ENCODE data around the gene CFAP74.
A peak's percentile ranks its signal among the peaks of the same experiment; 100 is the strongest.

CFAP74 gene

DNA sequence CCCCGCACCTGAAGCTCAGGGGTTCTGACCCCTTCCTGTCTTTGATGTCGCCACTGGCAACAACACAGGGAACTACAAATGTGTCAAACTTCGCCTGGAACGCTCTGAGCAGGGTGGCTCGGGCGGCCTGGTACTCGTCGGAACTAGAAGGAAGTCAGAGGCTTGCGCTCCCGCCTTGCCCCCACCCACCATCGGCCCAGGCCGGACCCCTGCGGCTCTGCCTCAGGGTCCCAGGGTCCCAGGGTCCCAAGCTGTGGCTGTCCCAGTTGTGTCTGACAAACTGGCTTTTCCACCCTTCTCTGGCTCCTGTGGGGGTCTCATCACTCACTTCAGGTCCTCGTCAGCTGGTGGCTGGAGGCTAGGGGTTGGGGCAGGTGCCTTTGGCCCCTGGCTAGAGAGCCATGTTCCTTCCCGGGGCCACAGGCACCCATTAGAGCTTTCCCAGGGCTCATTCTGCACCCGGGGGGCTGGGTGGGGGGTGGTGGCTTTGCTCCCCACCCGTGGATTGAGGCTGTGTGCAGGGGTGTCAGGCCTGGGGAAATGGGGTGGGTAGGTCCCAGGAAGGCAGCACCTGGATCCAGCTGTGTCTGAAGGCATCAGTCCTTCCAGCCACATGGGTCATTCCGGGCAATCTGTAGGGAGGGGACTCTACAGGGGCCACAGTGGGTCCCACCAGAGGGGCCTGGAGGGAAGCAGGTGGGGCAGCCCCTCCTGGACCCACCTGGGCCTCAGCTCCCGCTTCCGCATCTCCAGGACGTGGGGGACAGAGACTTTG lies 76.5 kb downstream of the CFAP74 start:
- no peak for DNase-seq

GRCh38 chr1:1926346-1926811 lies 77.2 kb downstream of the CFAP74 start:
- no peak for DNase-seq

- no peak for DNase-seq
Measured at GRCh38 chr1:1925437-1926345, 77.9 kb downstream of the CFAP74 start.

GRCh38 chr1:1924849-1925248 lies 78.7 kb downstream of the CFAP74 start:
- DNase-seq, result no peak

DNA sequence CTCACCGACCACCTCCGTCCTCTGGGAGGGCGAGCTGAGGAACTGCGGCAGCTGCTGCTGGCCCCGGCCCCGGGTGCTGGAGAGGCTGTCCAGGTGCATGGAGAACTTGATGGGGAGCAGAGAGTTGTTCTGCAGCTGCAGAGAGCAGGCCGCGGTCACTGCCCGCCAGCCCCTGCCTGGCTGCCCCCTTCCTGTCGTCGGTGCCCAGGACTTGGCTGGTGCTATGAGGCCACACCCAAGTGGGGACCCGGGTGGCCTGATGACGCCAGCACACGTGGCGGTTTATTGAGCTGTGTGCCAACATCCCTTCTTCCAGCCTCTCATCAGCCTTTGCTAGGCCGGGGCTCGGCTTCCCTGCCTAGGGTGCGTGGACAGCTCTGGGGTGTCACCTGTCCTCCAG lies 79.2 kb downstream of the CFAP74 start:
- DNase-seq, result peak; percentile 68

DNA sequence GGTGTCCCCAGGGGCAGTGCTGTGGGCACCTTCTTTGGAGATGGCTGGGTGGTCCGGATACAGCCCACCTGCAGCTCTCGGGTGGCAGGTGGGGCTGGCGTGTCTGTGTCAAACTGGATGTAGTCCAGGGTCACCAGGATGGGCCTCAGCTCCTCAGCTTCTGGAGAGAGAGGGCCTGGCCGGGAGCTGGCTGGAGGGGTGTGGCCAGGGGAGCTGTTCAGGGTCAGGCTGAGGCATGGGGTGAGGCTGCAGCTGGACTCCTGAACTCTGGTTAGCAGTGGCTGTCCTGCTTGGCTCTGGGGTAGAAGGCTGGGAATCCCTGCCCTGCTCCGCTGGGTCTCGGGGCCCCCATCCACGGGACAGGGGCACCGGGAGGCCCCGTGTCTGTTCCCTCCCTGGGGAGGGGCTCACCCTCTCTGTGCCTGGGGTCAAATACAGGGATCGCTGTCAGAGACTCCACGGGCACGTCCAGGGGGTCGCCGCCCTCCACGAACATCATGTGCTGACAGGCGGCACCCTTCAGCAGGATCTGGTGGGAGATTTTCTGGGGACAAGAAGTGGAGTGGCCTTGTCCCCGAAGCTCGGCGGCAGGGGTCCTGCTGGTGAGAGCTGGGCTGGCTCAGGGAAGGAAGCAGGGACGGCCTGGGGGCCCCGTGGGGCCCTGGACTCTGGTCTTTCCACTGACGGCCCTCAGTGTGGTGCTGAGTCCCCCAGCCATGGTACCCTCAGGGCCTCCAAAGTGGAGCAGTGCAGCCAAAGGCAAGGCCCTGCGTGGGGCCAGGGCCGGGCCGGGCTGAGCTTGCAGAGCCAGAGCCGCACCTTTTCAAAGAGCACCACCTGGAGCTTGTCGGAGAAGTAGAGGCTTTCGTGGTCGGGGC lies 80.4 kb downstream of the CFAP74 start:
- peak; percentile 20 for DNase-seq

DNA sequence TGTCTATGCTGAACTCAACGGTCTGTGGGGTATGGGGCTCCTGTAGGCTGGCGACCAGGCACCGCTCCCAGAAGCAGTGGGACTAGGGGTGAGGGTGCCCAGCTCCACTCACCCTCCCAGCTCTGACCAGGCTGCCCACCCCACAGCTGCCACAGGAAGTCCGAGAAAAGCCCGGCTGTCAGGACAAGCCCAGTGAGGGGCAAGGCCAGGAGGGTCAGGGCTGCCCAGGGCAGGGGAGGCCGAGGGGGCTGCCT lies 81.0 kb downstream of the CFAP74 start:
- DNase-seq, result no peak

DNA sequence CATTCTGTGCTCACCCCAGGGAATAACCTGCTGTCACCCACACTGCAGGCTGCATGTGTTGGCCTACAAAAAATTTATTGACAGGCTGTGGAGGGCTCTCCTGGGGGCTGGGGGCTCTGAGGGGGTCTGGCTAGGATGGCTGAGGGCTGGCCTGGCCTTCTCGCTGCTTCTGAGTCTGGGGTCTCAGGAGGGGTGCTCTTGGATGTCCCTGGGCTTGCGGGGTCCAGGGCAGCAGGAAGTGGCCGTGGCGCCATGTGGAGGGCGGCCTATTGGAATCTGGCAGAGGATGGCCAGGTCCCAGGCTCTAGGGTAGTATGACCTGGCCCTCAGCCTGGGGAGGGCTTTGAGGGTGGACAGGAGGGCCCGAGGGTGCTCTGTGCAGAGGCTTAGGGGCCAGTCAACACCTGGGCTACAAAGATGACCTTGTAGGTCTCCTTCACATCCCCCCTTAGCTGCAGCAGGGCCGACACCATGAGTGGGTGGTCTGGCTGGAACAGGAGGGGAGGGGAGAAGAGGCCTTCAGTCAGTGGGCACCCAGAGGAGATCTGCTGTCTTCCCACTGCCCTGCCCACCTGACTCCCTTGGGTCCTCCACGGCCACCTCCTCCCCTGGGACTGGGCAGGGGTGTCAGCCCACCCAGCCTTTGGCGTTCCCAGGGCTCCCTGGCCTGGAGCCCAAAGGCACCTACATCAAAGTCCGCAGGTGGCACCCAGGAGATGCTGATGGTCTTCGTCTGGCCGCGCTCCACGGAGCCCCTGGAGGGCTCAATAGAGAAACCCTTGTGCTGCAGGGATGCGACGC lies 81.5 kb downstream of the CFAP74 start:
- DNase-seq, result peak; percentile 26

DNA sequence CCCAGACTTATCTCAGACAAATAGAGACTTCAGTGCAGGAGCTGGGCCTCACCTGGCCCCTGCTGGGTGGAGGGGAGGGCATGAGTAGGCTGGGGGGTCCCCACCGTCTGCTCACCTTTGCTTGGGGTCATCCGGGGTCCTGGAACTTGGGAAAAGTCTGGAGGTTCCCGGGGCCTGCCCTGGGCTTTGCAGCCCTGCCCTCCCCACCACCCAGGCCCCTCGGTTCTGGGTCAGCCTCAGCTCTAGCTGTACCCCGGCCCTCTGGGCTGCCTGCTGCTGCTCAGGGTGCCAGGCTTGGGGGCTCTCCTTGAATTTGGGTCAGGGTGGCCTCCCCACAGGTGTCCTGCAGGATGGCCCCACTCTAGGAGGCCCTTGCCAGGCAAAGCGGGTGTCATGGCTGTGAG lies 82.1 kb downstream of the CFAP74 start:
- DNase-seq, result no peak

GRCh38 chr1:1920608-1921458 lies 82.8 kb downstream of the CFAP74 start:
- DNase-seq, result peak; percentile 31

DNA sequence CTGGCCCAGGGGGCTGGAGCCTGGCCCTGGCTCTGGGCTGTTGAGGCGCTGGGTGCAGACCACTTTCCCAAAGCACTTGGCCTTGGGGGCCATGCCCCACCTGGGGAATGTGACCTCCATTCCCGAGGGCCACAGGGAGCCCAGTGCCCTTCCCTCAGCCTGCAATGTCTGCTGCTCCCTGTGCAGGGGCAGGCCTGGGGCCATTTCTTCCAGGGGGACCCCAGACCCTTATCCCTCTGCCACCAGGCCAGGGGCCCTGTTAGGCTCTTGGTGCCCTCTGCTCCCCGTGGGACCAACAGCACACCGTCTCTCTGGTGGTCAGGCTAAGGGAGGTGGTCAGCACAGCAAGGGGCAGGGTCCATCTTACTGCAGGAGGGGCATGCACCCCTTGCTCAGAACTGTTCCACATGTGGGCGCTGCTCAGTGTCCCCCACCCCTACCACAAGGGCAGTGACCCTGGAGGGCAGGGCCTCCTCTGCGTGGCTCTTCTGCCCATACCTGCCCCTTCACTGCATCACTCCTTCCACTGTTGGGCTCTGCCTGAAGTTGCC lies 83.5 kb downstream of the CFAP74 start:
- no peak for DNase-seq

DNA sequence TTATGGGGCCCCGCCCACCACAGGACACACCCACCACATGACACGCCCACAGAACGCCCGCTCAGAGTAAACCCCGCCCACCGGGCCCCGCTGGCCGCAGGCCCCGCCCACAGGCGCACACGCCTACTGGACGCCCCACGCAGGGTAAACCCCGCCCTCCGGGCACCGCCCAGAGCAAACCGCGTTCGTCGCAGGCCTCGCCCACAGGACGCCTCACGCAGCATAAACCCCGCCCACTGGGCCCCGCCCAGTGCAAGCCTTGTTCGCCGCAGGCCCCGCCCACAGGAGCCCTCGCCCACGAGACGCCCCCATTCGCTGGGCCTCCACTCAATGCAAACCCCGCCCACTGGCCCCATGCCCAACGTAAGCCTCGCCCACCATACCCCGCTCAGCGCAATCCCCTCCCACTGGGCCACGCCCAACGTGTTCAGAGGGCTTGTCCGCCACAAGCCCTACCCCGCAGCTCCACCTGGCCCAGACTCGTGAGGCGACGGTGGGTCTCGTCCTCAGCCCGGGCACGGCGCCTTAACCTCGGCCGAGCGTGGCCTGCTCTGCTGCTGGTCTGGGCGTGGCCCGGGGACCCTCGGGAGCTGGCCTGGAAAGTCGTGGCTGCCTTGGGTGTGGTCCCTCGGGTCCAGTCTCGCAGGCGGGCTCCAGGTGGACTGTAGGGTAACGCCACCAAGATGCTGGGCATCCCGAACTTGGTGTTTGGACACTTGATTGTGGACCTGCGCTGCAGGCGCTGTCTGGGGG lies 84.1 kb downstream of the CFAP74 start:
- DNase-seq, result peak; percentile 98

DNA sequence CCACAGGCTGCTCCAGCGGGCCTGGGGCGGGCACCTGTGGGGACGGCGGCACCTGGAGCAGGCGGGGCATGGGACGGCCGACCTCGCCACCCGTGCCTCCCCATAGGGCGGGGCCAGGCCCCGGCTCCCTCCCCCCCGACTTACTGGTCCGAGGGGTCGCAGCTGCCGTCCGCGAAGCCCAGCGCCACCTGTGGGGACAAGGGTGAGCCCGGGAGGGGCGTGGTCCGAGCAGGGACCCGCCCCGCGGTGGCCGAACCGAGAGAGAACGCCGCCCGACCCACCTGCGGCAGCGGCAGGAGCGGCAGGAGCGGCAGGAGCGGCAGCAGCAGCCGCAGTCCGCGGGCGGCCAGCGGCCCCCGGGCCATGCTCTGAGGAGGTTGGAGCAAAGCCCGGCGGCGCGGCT lies 84.7 kb downstream of the CFAP74 start, which contains the start of gene TMEM52:
Gene TMEM52, minus strand, starts transcription at position 379 of the 403 bp plus-strand sequence. Its CDS starts 14 bp downstream, at position 365.
- no peak for DNase-seq

GRCh38 chr1:1917995-1918900 lies 85.3 kb downstream of the CFAP74 start:
- peak; percentile 47 for DNase-seq

GRCh38 chr1:1917304-1917976 lies 86.1 kb downstream of the CFAP74 start:
- peak; percentile 33 for DNase-seq

DNA sequence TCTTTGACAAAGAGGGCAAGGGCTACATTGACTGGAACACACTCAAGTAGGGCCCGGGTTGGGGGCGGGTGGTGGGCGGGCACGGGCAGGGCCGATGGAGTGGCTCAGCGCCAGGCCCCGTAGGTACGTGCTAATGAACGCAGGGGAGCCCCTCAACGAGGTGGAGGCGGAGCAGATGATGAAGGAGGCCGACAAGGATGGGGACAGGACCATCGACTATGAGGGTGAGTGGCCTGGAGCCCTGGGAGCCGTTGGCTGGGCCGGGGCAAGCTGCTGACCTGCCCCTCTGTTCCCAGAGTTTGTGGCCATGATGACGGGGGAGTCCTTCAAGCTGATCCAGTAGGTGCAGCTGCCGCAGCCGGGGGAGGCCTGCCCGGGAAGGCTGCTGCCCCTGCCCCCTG lies 86.7 kb downstream of the CFAP74 start:
- DNase-seq, result peak; percentile 40

DNA sequence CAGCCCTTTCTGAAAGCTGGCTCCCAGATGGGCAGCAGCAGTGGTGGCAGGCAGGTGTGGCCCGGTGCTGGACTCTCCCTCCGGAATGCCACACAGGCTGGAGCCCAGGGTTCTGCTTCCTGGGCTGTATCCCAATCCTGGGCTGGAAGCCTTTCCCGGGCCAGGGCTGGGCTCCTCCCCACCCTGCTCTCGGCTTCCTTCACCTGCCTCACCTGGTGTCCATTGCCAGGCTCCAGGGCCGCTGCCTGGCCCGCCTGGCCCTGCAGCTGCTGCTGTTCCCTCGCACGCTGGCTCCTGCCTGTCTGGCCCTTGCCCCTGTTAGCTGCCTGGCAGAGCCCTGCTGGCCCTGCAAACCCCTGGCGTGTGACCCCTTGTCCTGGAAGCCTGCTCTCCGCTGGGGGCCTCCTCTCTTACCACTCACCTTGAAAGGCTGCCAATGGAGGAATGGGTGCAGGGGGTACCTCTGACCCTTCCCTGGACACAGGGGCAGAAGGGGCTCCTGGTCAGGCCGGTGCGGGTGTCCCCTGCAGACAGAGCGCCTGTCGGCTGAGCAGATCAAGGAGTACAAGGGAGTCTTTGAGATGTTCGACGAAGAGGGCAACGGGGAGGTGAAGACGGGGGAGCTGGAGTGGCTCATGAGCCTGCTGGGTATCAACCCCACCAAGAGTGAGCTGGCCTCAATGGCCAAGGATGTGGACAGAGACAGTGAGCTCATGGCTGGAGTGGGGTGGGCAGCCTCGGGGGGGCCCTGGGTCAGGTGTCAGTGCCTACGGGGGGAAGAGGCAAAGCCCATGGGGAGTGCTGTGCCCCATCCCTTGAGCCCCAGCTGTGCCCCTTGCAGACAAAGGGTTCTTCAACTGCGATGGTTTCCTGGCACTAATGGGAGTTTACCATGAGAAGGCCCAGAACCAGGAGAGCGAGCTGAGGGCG lies 87.4 kb downstream of the CFAP74 start:
- DNase-seq, result peak; percentile 28
